ENCODE measurements around the gene TMEM144. TPM values are rescaled to one million over a fixed set of nuclear protein-coding genes. Genes with fewer than 3 reads are reported as not detected.

The TMEM144 gene
- total and polyA plus RNA-seq, 4 donors = 0.56 to 2.8 (median 1.6) TPM

- DNase-seq (ENCODE audit: low spot score) = no peak
- Histone ChIP-seq H3K4me3 (ENCODE audit: low read depth in 1 of 3, low read length in 3 of 3) (no peak overlapping the region), H3K27me3 (ENCODE audit: control insufficient read depth in 4 of 4, insufficient read depth in 4 of 4, low read length in 3 of 4) (no peaks in the 10 kb centered on the region), H3K9ac (ENCODE audit: low read depth in 1 of 2, low read length in 2 of 2) (no peak overlapping the region), H3K4me1 (ENCODE audit: control insufficient read depth in 4 of 4, insufficient read depth in 4 of 4, low read length in 3 of 4) (peaks cover 0 to 12% (median 0%) of the 10 kb centered on the region in 4 donors), H3K27ac (ENCODE audit: low read depth in 1 of 2, low read length in 2 of 2) (no peak overlapping the region), H3K36me3 (ENCODE audit: control insufficient read depth in 4 of 4, insufficient read depth in 3 of 4, low read depth in 1 of 4, low read length in 3 of 4) (no peaks in the 10 kb centered on the region), H3K9me3 (ENCODE audit: control insufficient read depth in 4 of 4, low read length in 3 of 4) (peaks cover 0 to 4% (median 0%) of the 10 kb centered on the region in 4 donors)
- peak; percentile 45 to 51 for TF ChIP-seq RXRA (IDR thresholded peaks at IDR 0.05)
- peak; percentile 6 for TF ChIP-seq HNF4G (IDR thresholded peaks at IDR 0.05)
- TF ChIP-seq TAF1 (conservative IDR thresholded peaks at IDR 0.05) = no peak
- TF ChIP-seq SP1 (IDR thresholded peaks at IDR 0.05) = peak; percentile 86
- peak in 1 of 2 donors; percentile 4 for TF ChIP-seq GABPA (IDR thresholded peaks at IDR 0.05 in 1 of 2, conservative IDR thresholded peaks at IDR 0.05 in 1 of 2)
- TF ChIP-seq REST (IDR thresholded peaks at IDR 0.05) = no peak
- peak in 1 of 2 donors; percentile 18 for TF ChIP-seq RAD21 (IDR thresholded peaks at IDR 0.05)
- no peak for TF ChIP-seq JUND (IDR thresholded peaks at IDR 0.05)
- peak; percentile 64 to 67 for TF ChIP-seq HNF4A (conservative IDR thresholded peaks at IDR 0.05)
- 31% methylated on average over 4 of the region's 4 CpGs for WGBS
Measured at GRCh38 chr4:158299459-158300007, 89.2 kb downstream of the TMEM144 start.

GRCh38 chr4:158300012-158300411 is 89.7 kb downstream of the TMEM144 start:
- Histone ChIP-seq H3K4me3 (ENCODE audit: low read depth in 1 of 3, low read length in 3 of 3) (no peak overlapping the region), H3K9ac (ENCODE audit: low read depth in 1 of 2, low read length in 2 of 2) (no peak overlapping the region), H3K27ac (ENCODE audit: low read depth in 1 of 2, low read length in 2 of 2) (no peak overlapping the region), H3K27me3 (ENCODE audit: control insufficient read depth in 4 of 4, insufficient read depth in 4 of 4, low read length in 3 of 4) (no peaks in the 10 kb centered on the region), H3K36me3 (ENCODE audit: control insufficient read depth in 4 of 4, insufficient read depth in 3 of 4, low read depth in 1 of 4, low read length in 3 of 4) (no peaks in the 10 kb centered on the region), H3K9me3 (ENCODE audit: control insufficient read depth in 4 of 4, low read length in 3 of 4) (peaks cover 0 to 4% (median 0%) of the 10 kb centered on the region in 4 donors), H3K4me1 (ENCODE audit: control insufficient read depth in 4 of 4, insufficient read depth in 4 of 4, low read length in 3 of 4) (peaks cover 0 to 12% (median 0%) of the 10 kb centered on the region in 4 donors)
- no peak for DNase-seq (ENCODE audit: low spot score)
- WGBS = 61% methylated on average over 3 of the region's 3 CpGs
- no peak for TF ChIP-seq HNF4A (conservative IDR thresholded peaks at IDR 0.05)
- no peak for TF ChIP-seq EGR1 (IDR thresholded peaks at IDR 0.05; ENCODE audit: low read depth in 2 of 2)
- no peak for TF ChIP-seq RAD21 (IDR thresholded peaks at IDR 0.05)

GRCh38 chr4:158302076-158302866 is 92.0 kb downstream of the TMEM144 start:
- TF ChIP-seq ATF3 (IDR thresholded peaks at IDR 0.05) (no peak), MAX (IDR thresholded peaks at IDR 0.05) (no peak), EGR1 (IDR thresholded peaks at IDR 0.05; ENCODE audit: low read depth in 2 of 2) (no peak), RXRA (IDR thresholded peaks at IDR 0.05) (no peak), CTCF (IDR thresholded peaks at IDR 0.05; ENCODE audit: low read depth, low read length, missing input control) (no peak), SP1 (IDR thresholded peaks at IDR 0.05) (no peak), RAD21 (IDR thresholded peaks at IDR 0.05) (no peak), REST (IDR thresholded peaks at IDR 0.05) (no peak), TAF1 (conservative IDR thresholded peaks at IDR 0.05) (no peak), JUND (IDR thresholded peaks at IDR 0.05) (no peak), HNF4A (conservative IDR thresholded peaks at IDR 0.05) (no peak), YY1 (IDR thresholded peaks at IDR 0.05) (no peak)
- 89% methylated on average over 2 of the region's 2 CpGs for WGBS
- no peaks in the 10 kb centered on the region for H3K36me3 ChIP-seq (ENCODE audit: control insufficient read depth in 4 of 4, insufficient read depth in 3 of 4, low read depth in 1 of 4, low read length in 3 of 4)

More at GRCh38 chr4:158302076-158302866, 92.0 kb downstream of the TMEM144 start:
- peaks cover 0 to 12% (median 0%) of the 10 kb centered on the region in 4 donors for H3K4me1 ChIP-seq (ENCODE audit: control insufficient read depth in 4 of 4, insufficient read depth in 4 of 4, low read length in 3 of 4)
- H3K9ac ChIP-seq (ENCODE audit: low read depth in 1 of 2, low read length in 2 of 2) = no peak overlapping the region
- H3K27me3 ChIP-seq (ENCODE audit: control insufficient read depth in 4 of 4, insufficient read depth in 4 of 4, low read length in 3 of 4) = no peaks in the 10 kb centered on the region
- H3K9me3 ChIP-seq (ENCODE audit: control insufficient read depth in 4 of 4, low read length in 3 of 4) = peaks cover 0 to 4% (median 0%) of the 10 kb centered on the region in 4 donors
- H3K27ac ChIP-seq (ENCODE audit: low read depth in 1 of 2, low read length in 2 of 2) = no peak overlapping the region
- H3K4me3 ChIP-seq (ENCODE audit: low read depth in 1 of 3, low read length in 3 of 3) = no peak overlapping the region
- no peak for DNase-seq (ENCODE audit: low spot score)

Data from liver (tissue), 9 donors.